ENCODE results near the gene SLC9A2. TPM values are rescaled to one million over a fixed set of nuclear protein-coding genes. Genes with fewer than 3 reads are reported as not detected.

SLC9A2 gene
- total RNA-seq, 1 experiment from 2014 or later = 0.09 TPM

- BruUV-seq (replicated peaks) = no TSS peak
- Mint-ChIP-seq H3K9me3 (ENCODE audit: unreplicated experiment) (no peaks in the 10 kb centered on the region), H3K27me3 (ENCODE audit: insufficient read depth, unreplicated experiment) (peaks cover 11% of the 10 kb centered on the region), H3K27ac (ENCODE audit: low read depth, unreplicated experiment) (no peak overlapping the region), H3K4me1 (ENCODE audit: insufficient read depth, unreplicated experiment) (peaks cover 9% of the 10 kb centered on the region), H3K4me3 (ENCODE audit: unreplicated experiment) (no peak overlapping the region), H3K36me3 (ENCODE audit: insufficient read depth, unreplicated experiment) (no peaks in the 10 kb centered on the region)
- TF ChIP-seq CTCF (IDR thresholded peaks at IDR 0.05; ENCODE audit: unreplicated experiment) = no peak
- intact Hi-C loops (cut with micrococcal nuclease) = no loop called here
- CTCF ChIA-PET = no interaction called here
- DNase-seq (ENCODE audit: unreplicated experiment) = no peak
- POLR2A ChIA-PET = no interaction called here
Measured at GRCh38 chr2:102589444-102589843, 29.9 kb upstream of the SLC9A2 start.

GRCh38 chr2:102591491-102592045, 27.8 kb upstream of the SLC9A2 start:
- intact Hi-C loops (cut with micrococcal nuclease) = loop anchor here (1.0 kb wide), 1 partner anchor 118 kb away; the partner anchor contains the start of gene SLC9A4

GRCh38 chr2:102592601-102593000, 26.8 kb upstream of the SLC9A2 start:
- no peaks in the 10 kb centered on the region for H3K36me3 Mint-ChIP-seq (ENCODE audit: insufficient read depth, unreplicated experiment)
- no TSS peak for BruUV-seq (replicated peaks)
- DNase-seq (ENCODE audit: unreplicated experiment) = peak; percentile 42
- H3K4me1 Mint-ChIP-seq (ENCODE audit: insufficient read depth, unreplicated experiment) = no peaks in the 10 kb centered on the region
- ChIA-PET CTCF (interaction anchor here (0.8 to 3.2 kb wide), 6 partner anchors 10 to 120 kb away, joined by 3 to 31 read pairs (median 3); partner anchors contain the start of gene SLC9A4), POLR2A (no interaction called here)
- no peak overlapping the region for H3K27ac Mint-ChIP-seq (ENCODE audit: low read depth, unreplicated experiment)
- TF ChIP-seq CTCF (IDR thresholded peaks at IDR 0.05; ENCODE audit: unreplicated experiment) = peak; percentile 61
- H3K27me3 Mint-ChIP-seq (ENCODE audit: insufficient read depth, unreplicated experiment) = peaks cover 11% of the 10 kb centered on the region
- H3K9me3 Mint-ChIP-seq (ENCODE audit: unreplicated experiment) = no peaks in the 10 kb centered on the region
- H3K4me3 Mint-ChIP-seq (ENCODE audit: unreplicated experiment) = no peak overlapping the region
- intact Hi-C loops (cut with micrococcal nuclease) = loop anchor here (1.0 kb wide), 1 partner anchor 119 kb away; the partner anchor contains the start of gene SLC9A4

More at GRCh38 chr2:102591491-102592045, 27.8 kb upstream of the SLC9A2 start:
- no peak overlapping the region for H3K27ac Mint-ChIP-seq (ENCODE audit: low read depth, unreplicated experiment)
- no TSS peak for BruUV-seq (replicated peaks)
- CTCF ChIA-PET = interaction anchor here (1.1 to 3.2 kb wide), 3 partner anchors 19 to 119 kb away, joined by 3 to 31 read pairs (median 10); partner anchors contain the start of gene SLC9A4
- no peak for TF ChIP-seq CTCF (IDR thresholded peaks at IDR 0.05; ENCODE audit: unreplicated experiment)
- no peaks in the 10 kb centered on the region for H3K4me1 Mint-ChIP-seq (ENCODE audit: insufficient read depth, unreplicated experiment)
- no peak overlapping the region for H3K4me3 Mint-ChIP-seq (ENCODE audit: unreplicated experiment)
- peaks cover 11% of the 10 kb centered on the region for H3K27me3 Mint-ChIP-seq (ENCODE audit: insufficient read depth, unreplicated experiment)
- H3K9me3 Mint-ChIP-seq (ENCODE audit: unreplicated experiment) = no peaks in the 10 kb centered on the region
- H3K36me3 Mint-ChIP-seq (ENCODE audit: insufficient read depth, unreplicated experiment) = no peaks in the 10 kb centered on the region
- DNase-seq (ENCODE audit: unreplicated experiment) = no peak
- POLR2A ChIA-PET = no interaction called here

- Mint-ChIP-seq H3K4me3 (ENCODE audit: unreplicated experiment) (no peak overlapping the region), H3K27ac (ENCODE audit: low read depth, unreplicated experiment) (no peak overlapping the region), H3K9me3 (ENCODE audit: unreplicated experiment) (no peaks in the 10 kb centered on the region), H3K36me3 (ENCODE audit: insufficient read depth, unreplicated experiment) (no peaks in the 10 kb centered on the region), H3K4me1 (ENCODE audit: insufficient read depth, unreplicated experiment) (no peaks in the 10 kb centered on the region), H3K27me3 (ENCODE audit: insufficient read depth, unreplicated experiment) (peaks cover 11% of the 10 kb centered on the region)
- ChIA-PET POLR2A (no interaction called here), CTCF (interaction anchor here (0.6 to 3.2 kb wide), 6 partner anchors 9 to 354 kb away, joined by 3 to 31 read pairs (median 3); partner anchors contain the start of gene SLC9A4)
- intact Hi-C loops (cut with micrococcal nuclease) = no loop called here
- TF ChIP-seq CTCF (IDR thresholded peaks at IDR 0.05; ENCODE audit: unreplicated experiment) = no peak
- no TSS peak for BruUV-seq (replicated peaks)
- no peak for DNase-seq (ENCODE audit: unreplicated experiment)
Measured at GRCh38 chr2:102593516-102593915, 25.8 kb upstream of the SLC9A2 start.

Data from MCF 10A (cell line).